ENCODE data around the gene MSRB1. TPM values are rescaled to one million over a fixed set of nuclear protein-coding genes. Genes with fewer than 3 reads are reported as not detected.

MSRB1 gene
- total and polyA plus RNA-seq, 2 donors (not counting 3 experiments of a cell fraction or from before 2014, with no cell fraction given), result 25.0 to 42.1 TPM

DNA sequence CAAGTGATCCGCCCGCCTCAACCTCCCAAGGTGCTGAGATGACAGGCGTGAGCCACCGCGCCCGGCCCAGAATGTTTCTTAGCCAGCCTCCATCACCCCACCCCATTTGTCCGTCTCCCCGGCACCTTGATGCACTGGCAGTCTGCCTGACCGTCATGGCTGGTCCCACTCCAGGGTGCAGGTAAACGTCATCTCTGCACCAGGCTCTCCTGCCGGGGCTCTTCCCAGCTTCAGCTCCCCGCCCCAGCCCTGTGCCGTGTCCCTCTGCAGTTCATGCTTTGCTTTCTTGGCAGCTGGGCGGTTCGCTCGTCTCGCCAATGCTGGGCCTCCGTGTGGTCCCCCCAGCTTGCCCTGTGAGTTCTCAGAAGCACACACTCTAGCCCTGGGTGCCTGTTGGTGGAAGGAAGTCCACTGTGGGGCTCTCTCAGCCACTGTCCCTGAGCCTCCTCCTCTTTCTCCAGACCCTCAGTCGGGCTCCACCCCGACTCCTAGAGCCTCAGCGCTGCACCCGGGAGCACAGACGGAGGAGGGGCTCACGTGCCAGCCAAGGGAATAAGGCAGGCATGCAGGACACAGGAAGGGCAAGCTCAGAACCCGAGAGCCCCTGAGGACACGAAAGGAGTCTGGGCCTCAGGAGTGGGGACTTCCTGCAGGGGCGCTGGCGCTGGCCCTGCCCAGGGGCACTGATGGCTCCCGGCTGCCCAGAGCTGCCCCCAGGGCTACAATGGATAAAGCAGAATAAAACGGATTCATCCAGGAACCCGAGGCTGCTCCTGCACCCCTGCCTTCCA, 36.7 kb downstream of the MSRB1 start:
- Histone ChIP-seq H3K9me3 (replicated peaks; ENCODE audit: control insufficient read depth, insufficient read depth, low read length) (no peaks in the 10 kb centered on the region), H2AFZ (ENCODE audit: low read depth, low read length) (no peak overlapping the region), H3K4me3 (replicated peaks in 1 of 3; ENCODE audit: insufficient read depth in 1 of 3, low read depth in 1 of 3, low read length in 3 of 3) (no peak overlapping the region), H3K4me1 (ENCODE audit: control insufficient read depth, extremely low read depth, insufficient read depth, low read length) (no peaks in the 10 kb centered on the region), H3K36me3 (ENCODE audit: control insufficient read depth in 2 of 2, extremely low read depth in 1 of 2, insufficient read depth in 2 of 2, low read length in 2 of 2) (no peaks in the 10 kb centered on the region), H3K27me3 (ENCODE audit: control insufficient read depth in 2 of 2, insufficient read depth in 2 of 2, low read length in 2 of 2) (peaks cover 5 to 6% of the 10 kb centered on the region in 2 experiments), H3K9ac (replicated peaks; ENCODE audit: extremely low read depth, insufficient read depth, low read length) (no peak overlapping the region), H4K20me1 (replicated peaks; ENCODE audit: control insufficient read depth, extremely low read depth, insufficient read depth, low read length) (no peaks in the 10 kb centered on the region), H3K79me2 (ENCODE audit: control insufficient read depth, insufficient read depth, low read length) (no peaks in the 10 kb centered on the region), H3K4me2 (ENCODE audit: insufficient read depth, low read length) (no peak overlapping the region), H3K9me1 (replicated peaks; ENCODE audit: control insufficient read depth, extremely low read depth, insufficient read depth, low read length) (no peaks in the 10 kb centered on the region), H3K27ac (ENCODE audit: insufficient read depth, low read depth, low read length) (no peak overlapping the region)
- ChIA-PET POLR2A (no interaction called here), CTCF (no interaction called here)
- TF ChIP-seq MYC (IDR thresholded peaks at IDR 0.05; ENCODE audit: low read depth, low read length), result no peak
- dilution Hi-C loops (cut with MboI; ENCODE audit: extremely low pct_ligation_motif_present, low sequenced_read_pairs), result no loop called here
- no peak for FAIRE-seq
- BruUV-seq (replicated peaks), result no TSS peak
- intact Hi-C loops (cut with micrococcal nuclease), result no loop called here
- DNase-seq (ENCODE audit: low read depth, low spot score), result no peak

DNA sequence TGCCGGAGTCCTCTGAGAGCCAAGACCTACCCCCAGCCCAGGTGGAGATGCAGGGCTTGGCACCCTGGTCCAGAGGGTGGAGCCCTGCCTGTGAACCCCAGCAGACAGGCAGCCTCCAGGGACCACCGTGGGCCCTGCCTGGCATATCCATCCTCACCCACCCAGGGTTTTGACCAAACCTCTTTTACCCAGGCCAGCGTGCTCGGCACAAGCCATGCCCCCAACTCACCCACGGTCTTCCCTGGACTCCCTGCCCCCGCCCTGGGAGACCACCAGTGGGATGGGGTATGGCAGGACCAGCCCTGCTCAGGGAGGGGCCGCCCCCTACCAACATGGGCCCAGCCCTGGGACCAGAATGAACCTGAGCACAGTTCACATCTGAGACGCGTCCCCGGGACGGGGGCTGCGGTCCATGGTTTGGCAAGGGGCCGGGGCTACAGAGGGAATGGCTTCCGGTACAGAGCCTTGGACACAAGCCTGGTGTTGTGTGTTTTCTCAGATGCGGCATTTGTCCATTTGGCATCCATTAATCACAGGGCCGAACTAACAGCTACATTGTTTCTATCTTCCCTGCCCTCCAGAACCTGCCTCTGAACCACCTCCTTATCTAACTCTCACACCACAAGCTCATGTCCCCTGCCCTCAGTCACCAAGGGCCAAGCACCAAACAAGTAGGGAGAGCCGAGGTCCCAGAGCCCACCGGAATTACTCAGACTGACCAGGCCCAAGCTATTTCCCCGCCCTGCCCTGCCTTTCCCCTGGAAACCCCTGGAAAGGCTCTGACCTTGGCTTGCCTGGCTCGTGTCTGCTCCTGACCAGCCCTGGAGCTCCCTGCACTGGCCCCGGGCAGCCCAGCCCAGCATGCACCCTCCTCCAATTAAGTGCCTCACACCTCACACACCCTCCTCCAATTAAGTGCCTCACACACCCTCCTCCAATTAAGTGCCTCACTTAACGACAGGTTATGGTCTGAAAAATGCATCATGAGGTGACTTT, 38.9 kb downstream of the MSRB1 start:
- Histone ChIP-seq H4K20me1 (replicated peaks; ENCODE audit: control insufficient read depth, extremely low read depth, insufficient read depth, low read length) (no peaks in the 10 kb centered on the region), H2AFZ (ENCODE audit: low read depth, low read length) (no peak overlapping the region), H3K9ac (replicated peaks; ENCODE audit: extremely low read depth, insufficient read depth, low read length) (no peak overlapping the region), H3K9me3 (replicated peaks; ENCODE audit: control insufficient read depth, insufficient read depth, low read length) (no peaks in the 10 kb centered on the region), H3K4me2 (ENCODE audit: insufficient read depth, low read length) (no peak overlapping the region), H3K36me3 (ENCODE audit: control insufficient read depth in 2 of 2, extremely low read depth in 1 of 2, insufficient read depth in 2 of 2, low read length in 2 of 2) (no peaks in the 10 kb centered on the region), H3K27me3 (ENCODE audit: control insufficient read depth in 2 of 2, insufficient read depth in 2 of 2, low read length in 2 of 2) (peaks cover 5 to 6% of the 10 kb centered on the region in 2 experiments), H3K4me3 (replicated peaks in 1 of 3; ENCODE audit: insufficient read depth in 1 of 3, low read depth in 1 of 3, low read length in 3 of 3) (no peak overlapping the region), H3K27ac (ENCODE audit: insufficient read depth, low read depth, low read length) (no peak overlapping the region), H3K4me1 (ENCODE audit: control insufficient read depth, extremely low read depth, insufficient read depth, low read length) (no peaks in the 10 kb centered on the region), H3K79me2 (ENCODE audit: control insufficient read depth, insufficient read depth, low read length) (no peaks in the 10 kb centered on the region), H3K9me1 (replicated peaks; ENCODE audit: control insufficient read depth, extremely low read depth, insufficient read depth, low read length) (no peaks in the 10 kb centered on the region)
- dilution Hi-C loops (cut with MboI; ENCODE audit: extremely low pct_ligation_motif_present, low sequenced_read_pairs), result no loop called here
- DNase-seq (ENCODE audit: low read depth, low spot score), result no peak
- FAIRE-seq, result no peak
- intact Hi-C loops (cut with micrococcal nuclease), result no loop called here
- CTCF ChIA-PET, result interaction anchor here (1.5 kb wide), 1 partner anchor 12 kb away, joined by 3 read pairs; no protein-coding TSS in a partner anchor
- BruUV-seq (replicated peaks), result no TSS peak
- TF ChIP-seq, protein P1, sequence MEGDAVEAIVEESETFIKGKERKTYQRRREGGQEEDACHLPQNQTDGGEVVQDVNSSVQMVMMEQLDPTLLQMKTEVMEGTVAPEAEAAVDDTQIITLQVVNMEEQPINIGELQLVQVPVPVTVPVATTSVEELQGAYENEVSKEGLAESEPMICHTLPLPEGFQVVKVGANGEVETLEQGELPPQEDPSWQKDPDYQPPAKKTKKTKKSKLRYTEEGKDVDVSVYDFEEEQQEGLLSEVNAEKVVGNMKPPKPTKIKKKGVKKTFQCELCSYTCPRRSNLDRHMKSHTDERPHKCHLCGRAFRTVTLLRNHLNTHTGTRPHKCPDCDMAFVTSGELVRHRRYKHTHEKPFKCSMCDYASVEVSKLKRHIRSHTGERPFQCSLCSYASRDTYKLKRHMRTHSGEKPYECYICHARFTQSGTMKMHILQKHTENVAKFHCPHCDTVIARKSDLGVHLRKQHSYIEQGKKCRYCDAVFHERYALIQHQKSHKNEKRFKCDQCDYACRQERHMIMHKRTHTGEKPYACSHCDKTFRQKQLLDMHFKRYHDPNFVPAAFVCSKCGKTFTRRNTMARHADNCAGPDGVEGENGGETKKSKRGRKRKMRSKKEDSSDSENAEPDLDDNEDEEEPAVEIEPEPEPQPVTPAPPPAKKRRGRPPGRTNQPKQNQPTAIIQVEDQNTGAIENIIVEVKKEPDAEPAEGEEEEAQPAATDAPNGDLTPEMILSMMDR (IDR thresholded peaks at IDR 0.05; ENCODE audit: extremely low read depth in 1 of 2, insufficient read depth in 1 of 2, low read depth in 1 of 2, low read length in 2 of 2), result no peak
- TF ChIP-seq, protein P2, sequence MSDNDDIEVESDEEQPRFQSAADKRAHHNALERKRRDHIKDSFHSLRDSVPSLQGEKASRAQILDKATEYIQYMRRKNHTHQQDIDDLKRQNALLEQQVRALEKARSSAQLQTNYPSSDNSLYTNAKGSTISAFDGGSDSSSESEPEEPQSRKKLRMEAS (IDR thresholded peaks at IDR 0.05; ENCODE audit: insufficient read depth, insufficient read length), result no peak
- TF ChIP-seq POLR2AphosphoS5 (IDR thresholded peaks at IDR 0.05; ENCODE audit: insufficient read depth, low read depth, low read length), result no peak
- POLR2A ChIA-PET, result no interaction called here

Data from endothelial cell of umbilical vein (primary cell).